ENCODE measurements around the gene LIMS2.
A peak's percentile ranks its signal among the peaks of the same experiment; 100 is the strongest.

Gene LIMS2

DNA sequence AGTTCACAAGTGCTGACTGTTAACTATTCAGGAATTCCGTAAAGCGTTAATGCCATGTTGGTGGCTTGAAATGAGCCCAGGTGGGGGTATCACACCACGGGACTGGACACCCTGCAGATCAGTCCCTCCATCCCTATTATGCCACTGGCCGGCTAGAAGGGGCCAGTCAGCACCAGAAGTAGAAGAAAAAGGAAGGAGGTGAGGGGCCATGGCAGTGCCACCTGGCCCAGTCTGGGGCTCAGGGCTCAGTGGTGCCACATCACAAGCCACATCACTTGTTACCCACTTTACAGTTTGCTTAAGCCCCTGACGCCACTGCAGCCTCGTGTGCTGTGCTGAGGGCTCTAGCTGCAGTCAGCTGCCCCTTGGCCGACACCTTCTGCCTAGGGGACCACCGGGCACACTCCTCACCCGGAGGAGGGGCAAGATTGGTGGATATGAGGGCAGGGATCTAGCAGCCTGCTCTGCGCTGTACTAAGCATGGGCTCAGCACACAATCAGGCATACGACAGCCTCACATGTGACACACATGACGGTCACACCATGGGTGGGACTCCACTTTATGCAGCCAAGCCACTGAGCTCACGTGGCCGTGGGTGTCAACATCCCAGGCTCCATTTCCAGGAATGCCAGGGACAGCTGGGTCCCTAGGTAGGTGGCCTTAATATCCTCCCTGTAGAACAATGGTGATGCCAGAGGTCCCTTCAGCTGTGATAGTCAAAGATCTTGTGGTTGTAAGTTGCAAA lies 3.6 kb downstream of the LIMS2 start:
- Histone ChIP-seq H3K9ac (ENCODE audit: low read depth, low read length) (no peak overlapping the region), H3K9me3 (replicated peaks; ENCODE audit: low read length) (no peaks in the 10 kb centered on the region), H3K4me1 (ENCODE audit: control insufficient read depth, insufficient read depth, low read length) (peaks cover 24% of the 10 kb centered on the region), H3K27me3 (ENCODE audit: control insufficient read depth, insufficient read depth, low read length) (peaks cover 10% of the 10 kb centered on the region), H3K36me3 (ENCODE audit: insufficient read depth, low read length) (no peaks in the 10 kb centered on the region), H3K4me2 (ENCODE audit: low read length) (no peak overlapping the region), H3K4me3 (ENCODE audit: low read length) (no peak overlapping the region)

DNA sequence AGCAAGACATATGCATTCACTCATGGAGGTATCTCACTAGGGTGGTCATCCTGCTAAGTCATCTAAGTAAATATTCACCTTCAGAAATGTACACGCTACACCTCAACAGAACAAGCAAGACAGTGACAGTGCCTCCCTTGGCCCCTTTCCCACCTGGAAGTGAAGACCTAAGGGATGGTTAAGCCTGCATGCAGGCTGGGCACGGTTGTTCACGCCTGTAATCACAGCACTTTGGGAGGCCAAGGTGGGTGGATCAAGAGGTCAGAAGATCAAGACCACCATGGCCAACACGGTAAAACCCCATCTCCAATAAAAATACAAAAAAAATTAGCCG lies 4.4 kb downstream of the LIMS2 start:
- Histone ChIP-seq H3K36me3 (ENCODE audit: insufficient read depth, low read length) (no peaks in the 10 kb centered on the region), H3K4me1 (ENCODE audit: control insufficient read depth, insufficient read depth, low read length) (peaks cover 22% of the 10 kb centered on the region), H3K9me3 (replicated peaks; ENCODE audit: low read length) (no peaks in the 10 kb centered on the region), H3K9ac (ENCODE audit: low read depth, low read length) (no peak overlapping the region), H3K4me3 (ENCODE audit: low read length) (no peak overlapping the region), H3K27me3 (ENCODE audit: control insufficient read depth, insufficient read depth, low read length) (peaks cover 3% of the 10 kb centered on the region), H3K4me2 (ENCODE audit: low read length) (no peak overlapping the region)

DNA sequence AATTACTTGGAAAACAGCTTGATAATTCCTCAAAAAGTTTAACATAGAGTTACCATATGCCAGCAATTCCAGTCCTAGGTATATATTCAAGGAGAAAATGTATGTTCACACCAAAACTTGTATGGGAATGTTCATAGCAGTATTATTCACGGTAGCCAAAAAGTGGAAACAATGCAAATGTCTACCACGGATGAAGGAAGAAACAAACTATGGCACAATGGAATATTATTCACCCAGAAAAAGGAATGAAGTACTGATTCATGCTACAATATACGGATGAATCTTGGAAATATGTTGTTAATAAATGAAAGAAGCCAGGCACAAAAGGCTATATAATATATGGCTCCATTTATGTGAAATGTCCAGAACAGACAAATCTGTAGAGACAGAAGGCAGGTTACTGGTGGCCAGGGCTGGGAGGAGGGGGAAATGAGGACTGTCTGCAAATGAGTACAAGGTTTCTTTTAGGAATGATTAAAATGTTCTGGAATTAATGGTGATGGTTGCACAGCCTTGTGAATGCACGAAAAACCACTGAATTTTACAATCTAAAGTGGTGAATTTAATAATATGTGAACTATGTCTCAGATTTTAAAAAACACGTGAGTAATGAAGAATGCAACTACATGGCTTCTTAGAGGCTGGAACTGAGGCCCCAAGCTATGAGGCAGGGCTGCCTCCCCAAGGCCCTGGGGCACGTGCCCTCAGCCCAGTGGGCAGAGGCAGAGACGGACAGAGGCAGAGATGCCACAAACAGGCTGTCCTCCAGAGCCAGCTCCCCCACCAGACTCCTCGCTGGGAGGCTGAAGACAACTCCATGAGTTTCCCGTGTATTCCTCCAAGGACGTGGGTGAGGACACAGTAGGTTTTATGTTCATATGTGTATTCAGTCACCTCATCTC lies 5.0 kb downstream of the LIMS2 start:
- Histone ChIP-seq H3K36me3 (ENCODE audit: insufficient read depth, low read length) (no peaks in the 10 kb centered on the region), H3K4me2 (ENCODE audit: low read length) (no peak overlapping the region), H3K4me3 (ENCODE audit: low read length) (no peak overlapping the region), H3K27me3 (ENCODE audit: control insufficient read depth, insufficient read depth, low read length) (no peaks in the 10 kb centered on the region), H3K4me1 (ENCODE audit: control insufficient read depth, insufficient read depth, low read length) (peaks cover 18% of the 10 kb centered on the region), H3K9me3 (replicated peaks; ENCODE audit: low read length) (no peaks in the 10 kb centered on the region), H3K9ac (ENCODE audit: low read depth, low read length) (no peak overlapping the region)

DNA sequence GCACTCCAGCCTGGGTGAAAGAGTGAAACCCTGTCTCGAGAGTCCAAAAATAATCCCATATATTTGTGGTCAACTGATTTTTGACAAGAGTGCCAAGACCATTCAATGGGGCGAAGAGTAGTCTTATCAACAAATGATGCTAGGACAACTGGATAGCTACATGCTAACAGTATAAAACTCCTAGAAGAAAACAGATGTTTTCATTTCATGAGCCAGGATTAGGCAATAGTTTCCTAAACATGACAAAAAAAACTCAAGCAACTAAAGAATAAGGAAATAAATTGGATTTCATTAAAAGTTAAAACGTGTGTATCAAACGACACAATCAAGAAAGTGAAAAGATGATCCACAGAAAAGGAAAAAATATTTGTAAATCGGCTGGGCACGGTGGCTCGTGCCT lies 6.3 kb downstream of the LIMS2 start:
- H3K9me3 ChIP-seq (replicated peaks; ENCODE audit: low read length): no peaks in the 10 kb centered on the region
- peaks cover 3% of the 10 kb centered on the region for H3K27me3 ChIP-seq (ENCODE audit: control insufficient read depth, insufficient read depth, low read length)
- H3K4me1 ChIP-seq (ENCODE audit: control insufficient read depth, insufficient read depth, low read length): peaks cover 11% of the 10 kb centered on the region
- H3K4me3 ChIP-seq (ENCODE audit: low read length): no peak overlapping the region
- H3K36me3 ChIP-seq (ENCODE audit: insufficient read depth, low read length): no peaks in the 10 kb centered on the region
- H3K4me2 ChIP-seq (ENCODE audit: low read length): no peak overlapping the region
- no peak overlapping the region for H3K9ac ChIP-seq (ENCODE audit: low read depth, low read length)

DNA sequence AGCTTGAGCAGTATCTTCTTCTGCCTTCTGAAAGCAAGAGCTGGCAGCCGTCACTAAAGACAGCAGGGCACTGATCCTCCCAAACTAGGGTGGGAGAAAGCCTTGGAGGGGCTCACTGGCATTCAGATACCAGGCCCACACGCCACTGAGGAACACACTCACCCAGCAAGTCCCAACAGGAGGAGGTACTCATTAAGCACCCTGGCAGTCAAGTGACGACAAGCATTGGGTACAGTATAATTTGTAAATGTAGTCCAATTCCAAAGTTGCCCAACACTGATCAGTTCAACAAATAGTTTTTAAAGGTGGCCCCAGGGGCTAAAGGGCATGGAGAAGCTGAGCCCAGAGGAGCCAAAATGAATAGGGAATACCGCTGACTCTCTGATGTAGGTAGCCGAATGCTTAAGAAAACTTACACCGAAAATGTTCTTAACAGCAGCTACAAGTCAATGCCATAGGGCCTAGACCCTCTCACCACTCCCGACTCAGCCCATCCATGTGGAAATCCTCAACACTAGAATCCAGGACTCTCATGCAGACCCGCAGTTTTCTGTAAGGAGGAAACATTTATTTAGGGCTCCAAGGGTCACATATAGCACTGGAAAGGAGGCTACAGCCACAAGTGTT lies 9.9 kb downstream of the LIMS2 start:
- H3K4me1 ChIP-seq (ENCODE audit: control insufficient read depth, insufficient read depth, low read length): peaks cover 14% of the 10 kb centered on the region
- no peaks in the 10 kb centered on the region for H3K9me3 ChIP-seq (replicated peaks; ENCODE audit: low read length)
- no peaks in the 10 kb centered on the region for H3K36me3 ChIP-seq (ENCODE audit: insufficient read depth, low read length)
- H3K4me2 ChIP-seq (ENCODE audit: low read length): no peak overlapping the region
- H3K9ac ChIP-seq (ENCODE audit: low read depth, low read length): no peak overlapping the region
- peaks cover 3% of the 10 kb centered on the region for H3K27me3 ChIP-seq (ENCODE audit: control insufficient read depth, insufficient read depth, low read length)
- H3K4me3 ChIP-seq (ENCODE audit: low read length): no peak overlapping the region

DNA sequence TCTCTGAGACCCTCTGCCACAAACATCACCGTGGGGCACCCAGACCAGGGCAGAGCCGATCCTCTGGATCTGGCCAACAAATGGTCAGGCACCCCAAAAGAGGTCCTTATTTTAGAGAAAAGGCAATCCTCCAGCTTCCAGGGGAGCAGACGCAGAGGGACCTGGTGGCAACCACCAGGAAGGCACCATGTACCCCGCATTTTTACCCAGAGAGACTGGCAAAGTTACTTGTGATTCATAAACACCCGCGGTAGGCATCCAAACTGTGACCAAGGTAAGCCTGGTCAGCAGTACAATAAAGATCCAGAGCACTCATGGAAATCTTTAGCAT lies 10.5 kb downstream of the LIMS2 start:
- H3K9ac ChIP-seq (ENCODE audit: low read depth, low read length): no peak overlapping the region
- H3K4me3 ChIP-seq (ENCODE audit: low read length): no peak overlapping the region
- no peaks in the 10 kb centered on the region for H3K9me3 ChIP-seq (replicated peaks; ENCODE audit: low read length)
- H3K4me1 ChIP-seq (ENCODE audit: control insufficient read depth, insufficient read depth, low read length): peaks cover 14% of the 10 kb centered on the region
- peaks cover 4% of the 10 kb centered on the region for H3K36me3 ChIP-seq (ENCODE audit: insufficient read depth, low read length)
- H3K4me2 ChIP-seq (ENCODE audit: low read length): no peak overlapping the region
- peaks cover 3% of the 10 kb centered on the region for H3K27me3 ChIP-seq (ENCODE audit: control insufficient read depth, insufficient read depth, low read length)

DNA sequence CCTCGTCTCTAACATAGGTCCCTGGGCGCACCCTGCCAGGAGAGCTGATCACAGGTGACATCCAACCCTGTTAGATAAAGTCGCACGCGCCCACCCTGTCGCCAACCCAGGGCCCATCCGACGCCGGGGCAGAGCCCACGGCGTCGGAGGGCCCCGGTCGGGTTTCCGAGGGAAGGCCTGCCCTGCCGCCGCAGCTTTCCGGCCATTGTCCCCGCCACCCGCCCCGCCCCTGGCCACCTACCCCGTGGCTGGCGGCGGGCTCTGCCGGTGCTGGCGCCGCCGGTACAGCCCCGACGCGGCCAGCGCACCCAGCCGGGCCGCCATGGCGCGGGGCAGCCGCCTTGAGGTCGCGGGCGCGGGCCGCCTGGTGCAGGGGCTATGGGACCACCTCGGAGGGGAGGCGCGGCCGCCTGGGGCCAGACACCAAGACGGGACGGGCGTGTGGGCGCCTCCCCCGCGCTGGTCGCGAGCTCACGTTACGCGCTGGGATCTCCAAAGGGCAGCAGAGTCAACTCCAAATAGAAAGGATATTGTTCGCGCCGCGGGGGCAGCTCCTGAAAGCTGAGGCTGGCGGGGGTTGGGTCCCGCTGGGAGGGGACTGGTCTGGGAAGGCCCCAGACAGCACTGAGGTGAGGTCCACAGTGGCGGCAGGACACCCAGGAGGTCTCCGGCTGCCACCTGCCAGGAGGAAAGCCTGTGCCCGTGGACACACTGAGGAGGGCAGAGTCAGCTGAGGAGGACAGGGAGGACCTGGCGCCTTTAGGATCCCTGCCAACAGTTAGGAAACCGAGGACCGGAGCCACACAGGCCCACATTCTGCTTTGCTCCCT lies 11.1 kb downstream of the LIMS2 start:
- H3K4me2 ChIP-seq (ENCODE audit: low read length): peak overlapping the region; percentile 66
- H3K9me3 ChIP-seq (replicated peaks; ENCODE audit: low read length): no peaks in the 10 kb centered on the region
- H3K27me3 ChIP-seq (ENCODE audit: control insufficient read depth, insufficient read depth, low read length): peaks cover 3% of the 10 kb centered on the region
- peak overlapping the region; percentile 47 for H3K4me3 ChIP-seq (ENCODE audit: low read length)
- H3K4me1 ChIP-seq (ENCODE audit: control insufficient read depth, insufficient read depth, low read length): peaks cover 14% of the 10 kb centered on the region
- no peak overlapping the region for H3K9ac ChIP-seq (ENCODE audit: low read depth, low read length)
- peaks cover 4% of the 10 kb centered on the region for H3K36me3 ChIP-seq (ENCODE audit: insufficient read depth, low read length)

DNA sequence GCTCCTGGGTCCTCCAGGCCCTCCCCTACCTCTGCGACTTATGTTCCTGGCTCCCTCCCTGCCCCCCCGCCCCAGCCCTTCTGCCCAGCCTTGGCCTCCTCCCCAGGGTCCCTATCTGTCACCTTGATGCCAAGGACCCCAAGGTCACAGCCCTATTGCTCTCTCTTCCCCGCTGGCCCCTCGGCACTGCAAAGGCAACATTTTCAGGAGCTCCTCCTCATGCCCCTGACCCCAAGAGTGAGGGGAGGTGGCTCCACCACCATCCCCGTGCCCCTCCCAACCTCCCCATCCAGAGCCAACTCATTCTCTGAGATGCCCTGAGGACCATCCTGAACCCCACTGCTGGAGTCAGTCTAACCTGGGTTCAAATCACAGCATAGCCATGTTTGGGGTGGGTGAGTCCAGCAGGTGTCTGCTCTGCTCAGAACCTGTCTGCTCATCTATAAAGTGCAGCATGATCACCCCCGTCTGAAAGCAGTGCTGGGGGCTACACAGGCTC lies 11.7 kb downstream of the LIMS2 start:
- H3K9ac ChIP-seq (ENCODE audit: low read depth, low read length): no peak overlapping the region
- no peaks in the 10 kb centered on the region for H3K9me3 ChIP-seq (replicated peaks; ENCODE audit: low read length)
- H3K4me3 ChIP-seq (ENCODE audit: low read length): no peak overlapping the region
- H3K4me1 ChIP-seq (ENCODE audit: control insufficient read depth, insufficient read depth, low read length): peaks cover 14% of the 10 kb centered on the region
- H3K4me2 ChIP-seq (ENCODE audit: low read length): peak overlapping the region; percentile 66
- peaks cover 4% of the 10 kb centered on the region for H3K36me3 ChIP-seq (ENCODE audit: insufficient read depth, low read length)
- H3K27me3 ChIP-seq (ENCODE audit: control insufficient read depth, insufficient read depth, low read length): peaks cover 3% of the 10 kb centered on the region

DNA sequence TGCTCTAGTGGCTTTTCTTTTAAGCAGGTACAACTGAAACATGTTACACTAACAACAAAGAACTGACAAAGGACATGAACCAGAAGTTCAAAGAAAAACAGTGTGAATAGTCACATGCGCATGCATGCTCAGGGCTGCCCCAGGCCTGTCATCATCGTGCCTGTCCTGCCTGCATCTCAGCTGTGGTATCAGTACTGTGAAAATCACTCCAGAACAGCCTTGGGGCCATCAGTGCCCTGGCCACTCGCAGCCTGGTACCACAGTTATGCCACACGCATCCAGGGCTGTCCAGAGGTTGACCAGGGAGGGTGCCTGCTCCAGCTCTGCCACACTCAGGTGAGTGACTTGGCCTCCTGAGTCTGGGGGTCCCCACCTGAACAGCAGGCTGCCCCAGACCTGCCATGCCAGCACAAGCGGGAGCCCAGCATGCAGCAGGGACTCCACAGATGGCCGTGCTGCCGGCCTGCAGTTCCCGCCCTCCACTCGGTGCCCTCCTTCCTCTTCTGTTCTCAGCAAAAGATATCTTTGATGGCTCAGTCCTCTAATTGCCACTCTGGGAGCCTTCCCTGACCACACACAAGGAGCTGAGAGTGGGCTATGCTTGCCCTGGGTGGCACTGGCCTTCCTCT lies 12.3 kb downstream of the LIMS2 start:
- peaks cover 4% of the 10 kb centered on the region for H3K36me3 ChIP-seq (ENCODE audit: insufficient read depth, low read length)
- H3K9ac ChIP-seq (ENCODE audit: low read depth, low read length): no peak overlapping the region
- H3K4me2 ChIP-seq (ENCODE audit: low read length): no peak overlapping the region
- no peak overlapping the region for H3K4me3 ChIP-seq (ENCODE audit: low read length)
- H3K9me3 ChIP-seq (replicated peaks; ENCODE audit: low read length): no peaks in the 10 kb centered on the region
- peaks cover 3% of the 10 kb centered on the region for H3K27me3 ChIP-seq (ENCODE audit: control insufficient read depth, insufficient read depth, low read length)
- peaks cover 14% of the 10 kb centered on the region for H3K4me1 ChIP-seq (ENCODE audit: control insufficient read depth, insufficient read depth, low read length)

DNA sequence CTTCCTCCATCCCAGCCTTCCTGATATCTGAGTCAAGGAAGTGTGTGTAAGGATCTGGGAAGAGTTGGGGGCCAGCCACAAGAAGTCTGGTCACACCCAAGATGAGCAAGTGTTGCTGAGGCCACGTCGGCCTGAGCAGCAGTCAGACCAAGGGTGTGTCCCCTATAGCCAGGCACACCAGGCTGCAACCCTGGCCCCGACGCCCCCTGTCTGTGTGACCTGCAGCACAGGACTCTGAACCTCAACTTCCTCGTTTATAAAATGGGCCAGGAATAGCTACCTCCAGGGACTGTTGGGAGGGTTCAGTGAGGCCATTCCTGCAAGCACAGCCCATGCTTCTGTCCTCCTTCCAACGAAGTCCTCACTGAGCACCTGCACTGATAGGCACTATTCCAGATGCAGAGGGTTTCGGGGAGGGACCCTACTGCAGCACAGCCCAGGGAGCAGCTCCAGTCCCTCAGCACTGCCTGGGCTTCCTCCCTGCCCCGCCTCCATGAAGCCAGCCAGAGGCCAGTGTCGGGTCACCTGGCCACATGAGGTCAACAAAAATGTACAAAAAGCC lies 13.3 kb downstream of the LIMS2 start:
- Histone ChIP-seq H3K36me3 (ENCODE audit: insufficient read depth, low read length) (peaks cover 4% of the 10 kb centered on the region), H3K4me2 (ENCODE audit: low read length) (no peak overlapping the region), H3K4me3 (ENCODE audit: low read length) (no peak overlapping the region), H3K4me1 (ENCODE audit: control insufficient read depth, insufficient read depth, low read length) (peaks cover 14% of the 10 kb centered on the region), H3K27me3 (ENCODE audit: control insufficient read depth, insufficient read depth, low read length) (peaks cover 3% of the 10 kb centered on the region), H3K9ac (ENCODE audit: low read depth, low read length) (peak overlapping the region; percentile 48), H3K9me3 (replicated peaks; ENCODE audit: low read length) (no peaks in the 10 kb centered on the region)
